OCI-LY7 (cell line): Measurements from ENCODE around the gene ZNF561. TPM values are rescaled to one million over a fixed set of nuclear protein-coding genes. Genes with fewer than 3 reads are reported as not detected.
A peak's percentile ranks its signal among the peaks of the same experiment; 100 is the strongest.

Experiments
- BruUV-seq: library from RNA; stranded (reverse); fragments of 400-500 nt; replicated peaks from 2 replicates; lab custom pipeline; 2021; lab: Mats Ljungman, UMichigan
- CTCF ChIA-PET: fragments of 300-600 bp; sonication (Branson Sonifier 250); formaldehyde crosslinking; loops from one replicate; lab custom pipeline; 2022; ENCODE audit warnings: antibody characterized with exemption; ENCODE audit not compliant: unreplicated experiment; lab: Charles Lee
- POLR2A ChIA-PET: fragments of 300-600 bp; sonication (Branson Sonifier 250); formaldehyde crosslinking; loops from one replicate; lab custom pipeline; 2022; ENCODE audit warnings: antibody characterized with exemption; lab: Charles Lee
- DNase-seq: peaks from one replicate; pipeline ENCODE4 v3.0.0-alpha.2; 2015; ENCODE audit warnings: low spot score
- H2AFZ ChIP-seq: fragments of 200-600 bp; sonication (generic), shearing (Covaris generic); 2 replicates; pipeline ENCODE4 v1.6.1; 2014; ENCODE audit warnings: mild to moderate bottlenecking, antibody characterized with exemption, low read length, moderate library complexity
- H3K27ac ChIP-seq: fragments of 200-600 bp; sonication (generic); 2 replicates; pipeline ENCODE4 v1.5.1; 2014; ENCODE audit warnings: mixed run types, low read depth, mild to moderate bottlenecking, moderate library complexity, low read length, inconsistent platforms; ENCODE audit not compliant: poor library complexity, severe bottlenecking
- H3K36me3 ChIP-seq: fragments of 200-600 bp; sonication (generic); 2 replicates; pipeline ENCODE4 v1.6.1; 2014; ENCODE audit warnings: mild to moderate bottlenecking, antibody characterized with exemption, low read length, moderate library complexity, mixed read lengths; ENCODE audit not compliant: insufficient read depth
- H3K4me1 ChIP-seq: fragments of 200-600 bp; sonication (generic); 2 replicates; pipeline ENCODE4 v1.5.1; 2014; ENCODE audit warnings: mild to moderate bottlenecking, low read length; ENCODE audit not compliant: insufficient read depth, poor library complexity, severe bottlenecking
- H3K4me2 ChIP-seq: fragments of 200-600 bp; sonication (generic); 2 replicates; pipeline ENCODE4 v1.6.1; 2014; ENCODE audit warnings: mild to moderate bottlenecking, low read length
- H3K4me3 ChIP-seq: fragments of 200-600 bp; sonication (generic); 2 replicates; pipeline ENCODE4 v1.5.1; 2014; ENCODE audit warnings: mild to moderate bottlenecking, low read depth, low read length; ENCODE audit not compliant: poor library complexity, severe bottlenecking
- H3K79me2 ChIP-seq: fragments of 200-600 bp; sonication (generic); 2 replicates; pipeline ENCODE4 v1.6.1; 2016; ENCODE audit warnings: low read depth, mild to moderate bottlenecking, low read length, moderate library complexity, mixed read lengths; ENCODE audit not compliant: insufficient read depth
- H3K9me2 ChIP-seq: fragments of 200-600 bp; sonication (generic); 2 replicates; pipeline ENCODE4 v1.6.1; 2016; ENCODE audit warnings: mild to moderate bottlenecking, low read length, mixed read lengths; ENCODE audit not compliant: insufficient read depth
- H3K9me3 ChIP-seq: fragments of 200-600 bp; sonication (generic); 2 replicates; pipeline ENCODE4 v1.6.1; 2014; ENCODE audit warnings: mild to moderate bottlenecking, mixed run types, low read length, mixed read lengths
- H4K20me1 ChIP-seq: fragments of 200-600 bp; sonication (generic); 2 replicates; pipeline ENCODE4 v1.6.1; 2014; ENCODE audit warnings: mild to moderate bottlenecking, antibody characterized with exemption, low read length, moderate library complexity, mixed read lengths; ENCODE audit not compliant: insufficient read depth
- CTCF ChIP-seq: fragments of 200-600 bp; sonication (generic); conservative IDR thresholded peaks from 2 replicates; pipeline ENCODE4 v1.5.1; 2014; ENCODE audit warnings: mild to moderate bottlenecking, antibody characterized with exemption, low read length, moderate library complexity, mixed read lengths
- EZH2phosphoT487 ChIP-seq: fragments of 200-600 bp; sonication (generic); IDR thresholded peaks from 2 replicates; pipeline ENCODE4 v1.6.1; 2018; ENCODE audit warnings: low read depth, borderline replicate concordance, mild to moderate bottlenecking, mixed run types, antibody characterized with exemption, low read length, moderate library complexity, mixed read lengths
- intact Hi-C: fragments of 100-400 bp; cut with micrococcal nuclease; formaldehyde crosslinking; loops from one replicate; pipeline ENCODE4 v1.10.0; 2022; ENCODE audit not compliant: unreplicated experiment
- total RNA-seq, 2 experiments: library from RNA; depleted of rRNA in 1 of 2; stranded (reverse); fragments of >200 nt in 1 of 2; shearing (Covaris generic) in 1 of 2; gene quantifications; 2 replicates each; pipeline ENCODE4 v1.2.3, GENCODE V29; 2014 to 2022

ZNF561 gene
- total RNA-seq, 2 experiments from 2014 or later: 17.3 to 22.2 TPM

- Histone ChIP-seq H4K20me1 (no peaks in the 10 kb centered on the region), H3K4me2 (no peak overlapping the region), H3K9me3 (peaks cover 58% of the 10 kb centered on the region), H2AFZ (no peak overlapping the region), H3K27ac (no peak overlapping the region), H3K4me1 (peaks cover 18% of the 10 kb centered on the region), H3K4me3 (no peak overlapping the region), H3K79me2 (peaks cover 86% of the 10 kb centered on the region), H3K9me2 (no peaks in the 10 kb centered on the region), H3K36me3 (peaks cover 70% of the 10 kb centered on the region)
- no TSS peak for BruUV-seq
- ChIA-PET CTCF (no interaction called here), POLR2A (no interaction called here)
- intact Hi-C loops: loop anchor here (5.0 kb wide), 1 partner anchor 42 kb away; the partner anchor contains the start of gene ZNF561
- DNase-seq: no peak
- TF ChIP-seq EZH2phosphoT487 (no peak), CTCF (no peak)
These were observed 40.3 kb downstream of the ZNF561 start for GRCh38 chr19:9580728-9581127.

GRCh38 chr19:9570255-9570654 lies 50.8 kb downstream of the ZNF561 start:
- Histone ChIP-seq H3K9me2 (no peaks in the 10 kb centered on the region), H3K36me3 (peaks cover 100% of the 10 kb centered on the region), H3K4me3 (no peak overlapping the region), H3K79me2 (peaks cover 81% of the 10 kb centered on the region), H3K9me3 (peaks cover 86% of the 10 kb centered on the region), H2AFZ (no peak overlapping the region), H3K27ac (no peak overlapping the region), H3K4me2 (no peak overlapping the region), H4K20me1 (no peaks in the 10 kb centered on the region), H3K4me1 (no peaks in the 10 kb centered on the region)
- CTCF ChIA-PET: no interaction called here
- BruUV-seq: no TSS peak
- POLR2A ChIA-PET: interaction anchor here (0.6 kb wide), 1 partner anchor 247 kb away, joined by 3 read pairs; no protein-coding TSS in a partner anchor
- no peak for DNase-seq
- TF ChIP-seq EZH2phosphoT487: no peak
- no peak for TF ChIP-seq CTCF
- intact Hi-C loops: no loop called here

- Histone ChIP-seq H3K9me2 (no peaks in the 10 kb centered on the region), H3K4me3 (no peak overlapping the region), H2AFZ (no peak overlapping the region), H3K79me2 (peaks cover 50% of the 10 kb centered on the region), H3K27ac (no peak overlapping the region), H3K4me1 (no peaks in the 10 kb centered on the region), H4K20me1 (no peaks in the 10 kb centered on the region), H3K36me3 (peaks cover 100% of the 10 kb centered on the region), H3K9me3 (peaks cover 76% of the 10 kb centered on the region), H3K4me2 (no peak overlapping the region)
- peak; percentile 11 for DNase-seq
- POLR2A ChIA-PET: no interaction called here
- no peak for TF ChIP-seq EZH2phosphoT487
- peak; percentile 61 for TF ChIP-seq CTCF
- CTCF ChIA-PET: no interaction called here
- no TSS peak for BruUV-seq
- intact Hi-C loops: no loop called here
These were observed 54.3 kb downstream of the ZNF561 start for GRCh38 chr19:9566729-9567128.
